ENCODE data around the gene DCST1.

Gene DCST1

GRCh38 chr1:155084722-155085503 is 51.3 kb downstream of the DCST1 start:
- peak; percentile 75 to 87 for DNase-seq (ENCODE audit: extremely low read depth in 1 of 2, low read depth in 1 of 2)

GRCh38 chr1:155085504-155086127 is 52.0 kb downstream of the DCST1 start:
- DNase-seq (ENCODE audit: extremely low read depth in 1 of 2, low read depth in 1 of 2): peak in 1 of 2 donors; percentile 76

GRCh38 chr1:155086128-155086741 is 52.6 kb downstream of the DCST1 start:
- DNase-seq (ENCODE audit: extremely low read depth in 1 of 2, low read depth in 1 of 2): peak; percentile 60 to 64

- DNase-seq (ENCODE audit: extremely low read depth in 1 of 2, low read depth in 1 of 2): no peak
These were observed 53.4 kb downstream of the DCST1 start for GRCh38 chr1:155086856-155087535.

GRCh38 chr1:155091071-155092051 is 57.7 kb downstream of the DCST1 start:
- DNase-seq (ENCODE audit: extremely low read depth in 1 of 2, low read depth in 1 of 2): peak; percentile 58 to 62

- DNase-seq (ENCODE audit: extremely low read depth in 1 of 2, low read depth in 1 of 2): no peak
These were observed 58.5 kb downstream of the DCST1 start for GRCh38 chr1:155092131-155092530.

- no peak for DNase-seq (ENCODE audit: extremely low read depth in 1 of 2, low read depth in 1 of 2)
These were observed 59.0 kb downstream of the DCST1 start for GRCh38 chr1:155092641-155093040.

GRCh38 chr1:155093911-155094621 is 60.4 kb downstream of the DCST1 start:
- DNase-seq (ENCODE audit: extremely low read depth in 1 of 2, low read depth in 1 of 2): no peak

- no peak for DNase-seq (ENCODE audit: extremely low read depth in 1 of 2, low read depth in 1 of 2)
These were observed 61.0 kb downstream of the DCST1 start for GRCh38 chr1:155094622-155094948.

GRCh38 chr1:155099331-155099730 is 65.7 kb downstream of the DCST1 start:
- DNase-seq (ENCODE audit: extremely low read depth in 1 of 2, low read depth in 1 of 2): no peak
